ENCODE results near the gene P2RX5.

P2RX5 gene

GRCh38 chr17:3626831-3627768, 68.9 kb downstream of the P2RX5 start:
- no peaks in the 10 kb centered on the region for H3K4me1 ChIP-seq (ENCODE audit: insufficient read depth, low read length)

More at GRCh38 chr17:3626831-3627768, 68.9 kb downstream of the P2RX5 start:
- Histone ChIP-seq H3K4me3 (ENCODE audit: low read length) (no peak overlapping the region), H3K9ac (ENCODE audit: low read depth, low read length) (no peak overlapping the region), H3K27ac (ENCODE audit: low read length) (no peak overlapping the region), H3K36me3 (ENCODE audit: insufficient read depth, low read depth, low read length) (peaks cover 66% of the 10 kb centered on the region), H3K9me3 (ENCODE audit: insufficient read depth, low read depth, low read length) (no peaks in the 10 kb centered on the region), H3K27me3 (ENCODE audit: insufficient read depth, low read length) (no peaks in the 10 kb centered on the region)

Data from iPS-20b (cell line).